ENCODE results near the gene GPR84.

GPR84 gene

GRCh38 chr12:54389134-54389508 lies 24.8 kb upstream of the GPR84 start:
- Mint-ChIP-seq H3K9me3 (no peaks in the 10 kb centered on the region), H3K4me1 (ENCODE audit: low read depth in 2 of 2) (peaks cover 15 to 19% of the 10 kb centered on the region in 2 donors), H3K4me3 (peak overlapping the region in 1 of 2 donors; percentile 77), H3K27ac (peak overlapping the region in 1 of 2 donors; percentile 39), H3K27me3 (no peaks in the 10 kb centered on the region), H3K36me3 (ENCODE audit: insufficient read depth) (peaks cover 7% of the 10 kb centered on the region)
- ATAC-seq (replicated peaks) (no peak), DNase-seq (no peak)

GRCh38 chr12:54388237-54389133 lies 24.2 kb upstream of the GPR84 start:
- peaks cover 7% of the 10 kb centered on the region for H3K36me3 Mint-ChIP-seq (ENCODE audit: insufficient read depth)
- H3K27me3 Mint-ChIP-seq, result no peaks in the 10 kb centered on the region
- DNase-seq (no peak), ATAC-seq (replicated peaks) (no peak)
- peaks cover 9 to 15% of the 10 kb centered on the region in 2 donors for H3K4me1 Mint-ChIP-seq (ENCODE audit: low read depth in 2 of 2)
- peak overlapping the region in 1 of 2 donors; percentile 38 for H3K27ac Mint-ChIP-seq
- H3K9me3 Mint-ChIP-seq, result no peaks in the 10 kb centered on the region
- H3K4me3 Mint-ChIP-seq, result no peak overlapping the region

- Mint-ChIP-seq H3K4me1 (ENCODE audit: low read depth in 2 of 2) (peaks cover 8 to 13% of the 10 kb centered on the region in 2 donors), H3K36me3 (ENCODE audit: insufficient read depth) (peaks cover 4% of the 10 kb centered on the region), H3K9me3 (no peaks in the 10 kb centered on the region), H3K27me3 (no peaks in the 10 kb centered on the region), H3K4me3 (no peak overlapping the region), H3K27ac (peak overlapping the region in 1 of 2 donors; percentile 9)
- no peak for ATAC-seq (replicated peaks)
- no peak for DNase-seq
Measured at GRCh38 chr12:54387114-54387467, 22.8 kb upstream of the GPR84 start.

- H3K4me3 Mint-ChIP-seq, result no peak overlapping the region
- ATAC-seq (replicated peaks), result no peak
- H3K9me3 Mint-ChIP-seq, result no peaks in the 10 kb centered on the region
- peaks cover 4 to 9% of the 10 kb centered on the region in 2 donors for H3K4me1 Mint-ChIP-seq (ENCODE audit: low read depth in 2 of 2)
- peaks cover under 1% of the 10 kb centered on the region for H3K36me3 Mint-ChIP-seq (ENCODE audit: insufficient read depth)
- H3K27me3 Mint-ChIP-seq, result no peaks in the 10 kb centered on the region
- H3K27ac Mint-ChIP-seq, result peak overlapping the region in 1 of 2 donors; percentile 9
- DNase-seq, result no peak
Measured at GRCh38 chr12:54386403-54387113, 22.3 kb upstream of the GPR84 start.

GRCh38 chr12:54385251-54385914 lies 21.1 kb upstream of the GPR84 start:
- Mint-ChIP-seq H3K36me3 (ENCODE audit: insufficient read depth) (no peaks in the 10 kb centered on the region), H3K4me3 (no peak overlapping the region), H3K27me3 (no peaks in the 10 kb centered on the region), H3K4me1 (ENCODE audit: low read depth in 2 of 2) (peaks cover 0 to 4% of the 10 kb centered on the region in 2 donors), H3K27ac (no peak overlapping the region), H3K9me3 (no peaks in the 10 kb centered on the region)
- DNase-seq, result no peak
- no peak for ATAC-seq (replicated peaks)

- Mint-ChIP-seq H3K9me3 (no peaks in the 10 kb centered on the region), H3K4me3 (no peak within 1 kb of the TSS), H3K27me3 (no peaks in the 10 kb centered on the region), H3K27ac (peak within 1 kb of the TSS in 1 of 2 donors; percentile 54), H3K36me3 (ENCODE audit: insufficient read depth) (no peaks in the 10 kb centered on the region), H3K4me1 (ENCODE audit: low read depth in 2 of 2) (peaks cover 2% of the 10 kb centered on the region in 2 donors)
- ATAC-seq (replicated peaks) (no peak), DNase-seq (no peak)
Measured at GRCh38 chr12:54384591-54385041, 20.3 kb upstream of the GPR84 start, which contains the start of gene ZNF385A. Gene ZNF385A, minus strand, starts transcription at chr12:54384733. Its CDS starts 219 bp downstream, at chr12:54384514.

- H3K9me3 Mint-ChIP-seq, result no peaks in the 10 kb centered on the region
- no peak overlapping the region for H3K4me3 Mint-ChIP-seq
- DNase-seq (no peak), ATAC-seq (replicated peaks) (peak; percentile 9)
- H3K36me3 Mint-ChIP-seq (ENCODE audit: insufficient read depth), result no peaks in the 10 kb centered on the region
- peak overlapping the region in 1 of 2 donors; percentile 54 for H3K27ac Mint-ChIP-seq
- H3K4me1 Mint-ChIP-seq (ENCODE audit: low read depth in 2 of 2), result peaks cover 5% of the 10 kb centered on the region in 2 donors
- H3K27me3 Mint-ChIP-seq, result no peaks in the 10 kb centered on the region
Measured at GRCh38 chr12:54383041-54383609, 18.8 kb upstream of the GPR84 start.

GRCh38 chr12:54381136-54381535 lies 16.9 kb upstream of the GPR84 start:
- no peak for ATAC-seq (replicated peaks)
- H3K4me3 Mint-ChIP-seq, result no peak overlapping the region
- no peak overlapping the region for H3K27ac Mint-ChIP-seq
- DNase-seq, result no peak
- no peaks in the 10 kb centered on the region for H3K36me3 Mint-ChIP-seq (ENCODE audit: insufficient read depth)
- H3K27me3 Mint-ChIP-seq, result no peaks in the 10 kb centered on the region
- no peaks in the 10 kb centered on the region for H3K9me3 Mint-ChIP-seq
- peaks cover 5% of the 10 kb centered on the region in 2 donors for H3K4me1 Mint-ChIP-seq (ENCODE audit: low read depth in 2 of 2)

- H3K4me3 Mint-ChIP-seq, result peak overlapping the region; percentile 52 to 65
- ATAC-seq (replicated peaks) (peak; percentile 96), DNase-seq (peak; percentile 87 to 89 (median 87))
- no peak overlapping the region for H3K27ac Mint-ChIP-seq
- no peaks in the 10 kb centered on the region for H3K27me3 Mint-ChIP-seq
- H3K4me1 Mint-ChIP-seq (ENCODE audit: low read depth in 2 of 2), result peaks cover 5% of the 10 kb centered on the region in 2 donors
- H3K36me3 Mint-ChIP-seq (ENCODE audit: insufficient read depth), result no peaks in the 10 kb centered on the region
- H3K9me3 Mint-ChIP-seq, result no peaks in the 10 kb centered on the region
Measured at GRCh38 chr12:54379398-54380201, 15.3 kb upstream of the GPR84 start.

GRCh38 chr12:54378796-54379397 lies 14.6 kb upstream of the GPR84 start:
- Mint-ChIP-seq H3K27ac (no peak overlapping the region), H3K27me3 (no peaks in the 10 kb centered on the region), H3K4me3 (peak overlapping the region; percentile 4 to 65), H3K36me3 (ENCODE audit: insufficient read depth) (no peaks in the 10 kb centered on the region), H3K9me3 (no peaks in the 10 kb centered on the region), H3K4me1 (ENCODE audit: low read depth in 2 of 2) (peaks cover 5% of the 10 kb centered on the region in 2 donors)
- DNase-seq (no peak), ATAC-seq (replicated peaks) (peak; percentile 29)

- Mint-ChIP-seq H3K36me3 (ENCODE audit: insufficient read depth) (no peaks in the 10 kb centered on the region), H3K27ac (no peak overlapping the region), H3K4me1 (ENCODE audit: low read depth in 2 of 2) (peaks cover 5% of the 10 kb centered on the region in 2 donors), H3K27me3 (no peaks in the 10 kb centered on the region), H3K9me3 (no peaks in the 10 kb centered on the region), H3K4me3 (peak overlapping the region; percentile 4 to 26)
- DNase-seq (no peak), ATAC-seq (replicated peaks) (no peak)
Measured at GRCh38 chr12:54377797-54378515, 13.7 kb upstream of the GPR84 start.

- no peak overlapping the region for H3K4me3 Mint-ChIP-seq
Measured at GRCh38 chr12:54377007-54377406, 12.7 kb upstream of the GPR84 start.

More at GRCh38 chr12:54377007-54377406, 12.7 kb upstream of the GPR84 start:
- DNase-seq (no peak), ATAC-seq (replicated peaks) (no peak)
- Mint-ChIP-seq H3K27ac (peak overlapping the region; percentile 53 to 60), H3K9me3 (no peaks in the 10 kb centered on the region), H3K27me3 (no peaks in the 10 kb centered on the region), H3K4me1 (ENCODE audit: low read depth in 2 of 2) (peaks cover 6% of the 10 kb centered on the region in 2 donors), H3K36me3 (ENCODE audit: insufficient read depth) (no peaks in the 10 kb centered on the region)

Measured in effector memory CD8-positive, alpha-beta T cell (primary cell).